Measurements from ENCODE around the gene FOXA1. TPM values are rescaled to one million over a fixed set of nuclear protein-coding genes. Genes with fewer than 3 reads are reported as not detected.

FOXA1 gene
- total and polyA plus RNA-seq, 2 of the 4 experiments (the other 2 are of a cell fraction): 0.18 to 0.31 TPM

DNA sequence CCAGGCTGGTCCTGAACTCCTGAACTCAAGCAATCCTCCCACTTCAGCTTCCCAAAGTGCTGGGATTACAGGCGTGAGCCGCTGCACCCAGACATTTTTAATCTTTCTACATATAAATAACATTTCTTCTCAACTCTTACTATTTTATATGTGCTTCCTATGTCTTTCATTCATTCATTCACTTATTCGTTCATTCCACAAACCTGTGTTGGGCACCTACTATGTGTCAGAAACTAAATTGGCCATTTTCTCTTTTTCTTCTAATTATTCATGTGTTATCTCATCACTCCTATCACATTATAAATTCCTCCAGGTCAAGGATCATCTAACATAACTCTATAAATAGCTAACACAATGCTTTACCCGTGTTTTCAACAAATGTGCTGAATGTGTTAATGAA lies 23.7 kb downstream of the FOXA1 start:
- H3K27me3 ChIP-seq (ENCODE audit: control insufficient read depth, insufficient read depth, low read length): peaks cover 5% of the 10 kb centered on the region
- no peak overlapping the region for H3K4me2 ChIP-seq (ENCODE audit: low read depth, low read length)
- POLR2A ChIA-PET (ENCODE audit: unreplicated experiment): no interaction called here
- no peaks in the 10 kb centered on the region for H3K36me3 ChIP-seq (ENCODE audit: control insufficient read depth, insufficient read depth, low read length)
- no peak for DNase-seq
- H3K27ac ChIP-seq (ENCODE audit: insufficient read depth, low read length): no peak overlapping the region
- no peaks in the 10 kb centered on the region for H4K20me1 ChIP-seq (ENCODE audit: insufficient read depth, low read length)
- no peak overlapping the region for H2AK5ac ChIP-seq (ENCODE audit: low read depth, low read length)
- TF ChIP-seq RCOR1 (IDR thresholded peaks at IDR 0.05; ENCODE audit: insufficient replicate concordance, low read length) (no peak), MAZ (IDR thresholded peaks at IDR 0.05; ENCODE audit: borderline replicate concordance, low read depth, low read length) (no peak), CHD1 (IDR thresholded peaks at IDR 0.05; ENCODE audit: low read depth, low read length) (no peak), FOS (IDR thresholded peaks at IDR 0.05; ENCODE audit: low read depth, low read length) (no peak), POLR2A (IDR thresholded peaks at IDR 0.05; ENCODE audit: low read depth, low read length) (no peak), SMC3 (IDR thresholded peaks at IDR 0.05; ENCODE audit: low read depth, low read length) (no peak), NFE2L2 (IDR thresholded peaks at IDR 0.05; ENCODE audit: low read depth, low read length) (no peak), CEBPB (IDR thresholded peaks at IDR 0.05; ENCODE audit: low read depth, low read length) (no peak), MAFK (IDR thresholded peaks at IDR 0.05; ENCODE audit: low read depth, low read length) (no peak), BHLHE40 (IDR thresholded peaks at IDR 0.05; ENCODE audit: low read depth, low read length) (no peak), RAD21 (IDR thresholded peaks at IDR 0.05; ENCODE audit: low read length) (no peak), MXI1 (IDR thresholded peaks at IDR 0.05; ENCODE audit: borderline replicate concordance, low read depth, low read length) (no peak), CTCF (conservative IDR thresholded peaks at IDR 0.05; ENCODE audit: low read depth, low read length) (no peak), RFX5 (IDR thresholded peaks at IDR 0.05; ENCODE audit: low read depth, low read length) (no peak)
- TF ChIP-seq, protein P1, sequence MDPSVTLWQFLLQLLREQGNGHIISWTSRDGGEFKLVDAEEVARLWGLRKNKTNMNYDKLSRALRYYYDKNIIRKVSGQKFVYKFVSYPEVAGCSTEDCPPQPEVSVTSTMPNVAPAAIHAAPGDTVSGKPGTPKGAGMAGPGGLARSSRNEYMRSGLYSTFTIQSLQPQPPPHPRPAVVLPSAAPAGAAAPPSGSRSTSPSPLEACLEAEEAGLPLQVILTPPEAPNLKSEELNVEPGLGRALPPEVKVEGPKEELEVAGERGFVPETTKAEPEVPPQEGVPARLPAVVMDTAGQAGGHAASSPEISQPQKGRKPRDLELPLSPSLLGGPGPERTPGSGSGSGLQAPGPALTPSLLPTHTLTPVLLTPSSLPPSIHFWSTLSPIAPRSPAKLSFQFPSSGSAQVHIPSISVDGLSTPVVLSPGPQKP (IDR thresholded peaks at IDR 0.05; ENCODE audit: borderline replicate concordance, low read depth, low read length): no peak
- TF ChIP-seq, protein P2, sequence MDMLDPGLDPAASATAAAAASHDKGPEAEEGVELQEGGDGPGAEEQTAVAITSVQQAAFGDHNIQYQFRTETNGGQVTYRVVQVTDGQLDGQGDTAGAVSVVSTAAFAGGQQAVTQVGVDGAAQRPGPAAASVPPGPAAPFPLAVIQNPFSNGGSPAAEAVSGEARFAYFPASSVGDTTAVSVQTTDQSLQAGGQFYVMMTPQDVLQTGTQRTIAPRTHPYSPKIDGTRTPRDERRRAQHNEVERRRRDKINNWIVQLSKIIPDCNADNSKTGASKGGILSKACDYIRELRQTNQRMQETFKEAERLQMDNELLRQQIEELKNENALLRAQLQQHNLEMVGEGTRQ (IDR thresholded peaks at IDR 0.05; ENCODE audit: low read depth, low read length): no peak
- H2BK15ac ChIP-seq (ENCODE audit: low read depth, low read length): no peak overlapping the region
- no peak for ATAC-seq (ENCODE audit: low read depth)
- BruUV-seq (replicated peaks): no TSS peak
- H3K56ac ChIP-seq (ENCODE audit: extremely low read depth, insufficient read depth, low read length): no peak overlapping the region
- H3K9me1 ChIP-seq (ENCODE audit: insufficient read depth, low read length): no peaks in the 10 kb centered on the region
- no peaks in the 10 kb centered on the region for H3K4me1 ChIP-seq (ENCODE audit: control insufficient read depth, insufficient read depth, low read length)
- H4K91ac ChIP-seq (ENCODE audit: insufficient read depth, low read depth, low read length): no peak overlapping the region
- no peak overlapping the region for H3K18ac ChIP-seq (ENCODE audit: low read depth, low read length)
- no peak overlapping the region for H4K5ac ChIP-seq (ENCODE audit: low read depth, low read length)
- no peak overlapping the region for H3K4me3 ChIP-seq (ENCODE audit: insufficient read depth, low read depth, low read length)
- no peak overlapping the region for H3K14ac ChIP-seq (replicated peaks; ENCODE audit: low read depth, low read length)
- no peak overlapping the region for H2BK20ac ChIP-seq (ENCODE audit: low read depth, low read length)
- no peak overlapping the region for H4K8ac ChIP-seq (ENCODE audit: low read depth in 2 of 2, low read length in 2 of 2)
- dilution Hi-C loops (cut with HindIII; ENCODE audit: low sequenced_read_pairs, unreplicated experiment): no loop called here
- H2BK5ac ChIP-seq (ENCODE audit: low read depth, low read length, poor library complexity, severe bottlenecking): no peak overlapping the region
- no peak overlapping the region for H2AK9ac ChIP-seq (replicated peaks; ENCODE audit: low read depth, low read length, poor library complexity)
- 67 to 100% methylated on average over 1 to 2 of the region's 4 CpGs for WGBS, 2 experiments (ENCODE audit: extremely low coverage in 2 of 2, insufficient read length in 1 of 2)
- no peak overlapping the region for H3K9ac ChIP-seq (ENCODE audit: low read depth, low read length)
- no peak overlapping the region for H2BK120ac ChIP-seq (ENCODE audit: low read depth, low read length)
- H3K9me3 ChIP-seq (ENCODE audit: control insufficient read depth, insufficient read depth, low read length): no peaks in the 10 kb centered on the region
- no peak overlapping the region for H3K23ac ChIP-seq (ENCODE audit: low read depth, low read length)
- in situ Hi-C loops (cut with MboI; ENCODE audit: low sequenced_read_pairs): no loop called here
- no peak overlapping the region for H2AFZ ChIP-seq (replicated peaks; ENCODE audit: low read length, poor library complexity)
- H3K4ac ChIP-seq (ENCODE audit: low read depth, low read length): no peak overlapping the region
- CTCF ChIA-PET: interaction anchor here (0.9 kb wide), 1 partner anchor 10 kb away, joined by 3 read pairs; no protein-coding TSS in a partner anchor
- intact Hi-C loops (cut with micrococcal nuclease): no loop called here
- no peaks in the 10 kb centered on the region for H3K79me1 ChIP-seq (ENCODE audit: low read depth in 1 of 2, low read length in 2 of 2)
